ENCODE results near the gene MGAT3. TPM values are rescaled to one million over a fixed set of nuclear protein-coding genes. Genes with fewer than 3 reads are reported as not detected.

MGAT3 gene
- polyA plus RNA-seq, 1 donor from 2014 or later, result 29.1 TPM

- Histone ChIP-seq H3K9me2 (ENCODE audit: insufficient read depth, low read length) (no peaks in the 10 kb centered on the region), H3K4me3 (ENCODE audit: low read length) (no peak overlapping the region), H3K27me3 (ENCODE audit: insufficient read depth, low read depth, low read length) (no peaks in the 10 kb centered on the region), H4K20me1 (ENCODE audit: insufficient read depth) (no peaks in the 10 kb centered on the region), H3K27ac (ENCODE audit: low read length) (no peak overlapping the region), H3K9me3 (ENCODE audit: low read length) (no peaks in the 10 kb centered on the region), H3F3A (ENCODE audit: insufficient read depth, low read length, poor library complexity, severe bottlenecking) (no peaks in the 10 kb centered on the region), H2AFZ (ENCODE audit: low read depth, low read length) (no peak overlapping the region), H3K9ac (ENCODE audit: low read length) (no peak overlapping the region), H3K36me3 (ENCODE audit: insufficient read depth, low read length) (no peaks in the 10 kb centered on the region), H3K4me2 (ENCODE audit: low read length) (no peak overlapping the region), H3K79me2 (replicated peaks; ENCODE audit: insufficient read depth, low read length) (no peaks in the 10 kb centered on the region)
- TF ChIP-seq MXI1 (conservative IDR thresholded peaks at IDR 0.05; ENCODE audit: poor library complexity, severe bottlenecking), result no peak
- no peak for TF ChIP-seq POLR2AphosphoS5 (IDR thresholded peaks at IDR 0.05)
- TF ChIP-seq EZH2 (IDR thresholded peaks at IDR 0.05; ENCODE audit: borderline replicate concordance, insufficient read depth, low read length, poor library complexity, severe bottlenecking), result no peak
- no peak for TF ChIP-seq SMC3 (conservative IDR thresholded peaks at IDR 0.05; ENCODE audit: poor library complexity)
- no peak for TF ChIP-seq TAF1 (IDR thresholded peaks at IDR 0.05; ENCODE audit: low read depth)
- no peak for TF ChIP-seq RAD21 (conservative IDR thresholded peaks at IDR 0.05)
- TF ChIP-seq CTCF (IDR thresholded peaks at IDR 0.05; ENCODE audit: poor library complexity, severe bottlenecking), result no peak
- no peak for TF ChIP-seq EP300 (conservative IDR thresholded peaks at IDR 0.05; ENCODE audit: poor library complexity, severe bottlenecking)
- TF ChIP-seq REST (IDR thresholded peaks at IDR 0.05; ENCODE audit: borderline replicate concordance), result no peak
Measured at GRCh38 chr22:39435616-39436015, 21.2 kb upstream of the MGAT3 start.

- Histone ChIP-seq H3K27ac (ENCODE audit: low read length) (no peak overlapping the region), H3K36me3 (ENCODE audit: insufficient read depth, low read length) (no peaks in the 10 kb centered on the region), H3K4me2 (ENCODE audit: low read length) (no peak overlapping the region), H3K27me3 (ENCODE audit: insufficient read depth, low read depth, low read length) (no peaks in the 10 kb centered on the region), H3K4me3 (ENCODE audit: low read length) (no peak overlapping the region), H3K9me3 (ENCODE audit: low read length) (no peaks in the 10 kb centered on the region), H3F3A (ENCODE audit: insufficient read depth, low read length, poor library complexity, severe bottlenecking) (no peaks in the 10 kb centered on the region), H4K20me1 (ENCODE audit: insufficient read depth) (no peaks in the 10 kb centered on the region), H3K9ac (ENCODE audit: low read length) (no peak overlapping the region), H3K9me2 (ENCODE audit: insufficient read depth, low read length) (no peaks in the 10 kb centered on the region), H3K79me2 (replicated peaks; ENCODE audit: insufficient read depth, low read length) (no peaks in the 10 kb centered on the region), H2AFZ (ENCODE audit: low read depth, low read length) (no peak overlapping the region)
- no peak for TF ChIP-seq SMC3 (conservative IDR thresholded peaks at IDR 0.05; ENCODE audit: poor library complexity)
- TF ChIP-seq CTCF (IDR thresholded peaks at IDR 0.05; ENCODE audit: poor library complexity, severe bottlenecking), result no peak
- no peak for TF ChIP-seq REST (IDR thresholded peaks at IDR 0.05; ENCODE audit: borderline replicate concordance)
- no peak for TF ChIP-seq RAD21 (conservative IDR thresholded peaks at IDR 0.05)
- TF ChIP-seq MXI1 (conservative IDR thresholded peaks at IDR 0.05; ENCODE audit: poor library complexity, severe bottlenecking), result no peak
- no peak for TF ChIP-seq POLR2AphosphoS5 (IDR thresholded peaks at IDR 0.05)
- TF ChIP-seq EP300 (conservative IDR thresholded peaks at IDR 0.05; ENCODE audit: poor library complexity, severe bottlenecking), result no peak
- no peak for TF ChIP-seq EZH2 (IDR thresholded peaks at IDR 0.05; ENCODE audit: borderline replicate concordance, insufficient read depth, low read length, poor library complexity, severe bottlenecking)
- no peak for TF ChIP-seq TAF1 (IDR thresholded peaks at IDR 0.05; ENCODE audit: low read depth)
Measured at GRCh38 chr22:39437791-39438704, 18.8 kb upstream of the MGAT3 start.

Measured in neural cell (in vitro differentiated cells).